Upper lobe of left lung (tissue), 6 donors: ENCODE measurements around the gene SDF2L1. TPM values are rescaled to one million over a fixed set of nuclear protein-coding genes. Genes with fewer than 3 reads are reported as not detected.

Experiments used
- ATAC-seq, 2 donors: fragments of 200-7000 bp; cut with Tn5 transposase; one replicate each; pipeline ENCODE4 v1.9.1; 2022; ENCODE audit warnings: mild to moderate bottlenecking in 2 of 2, moderate library complexity in 2 of 2; ENCODE audit not compliant: low FRiP score in 2 of 2
- DNase-seq, 2 donors: peaks; one replicate each; pipeline ENCODE4 v3.0.0-alpha.2; 2019 to 2020
- H3K27ac ChIP-seq, 4 donors: fragments of 200-600 bp; sonication (generic); one replicate each; pipeline ENCODE4 v1.5.1; 2016 to 2019
- H3K27me3 ChIP-seq, 4 donors: fragments of 200-600 bp; sonication (generic); one replicate each; pipeline ENCODE4 v1.5.1; 2017 to 2019
- H3K36me3 ChIP-seq, 4 donors: fragments of 200-600 bp; sonication (generic); one replicate each; pipeline ENCODE4 v1.5.1; 2016 to 2019
- H3K4me1 ChIP-seq, 4 donors: fragments of 200-600 bp; sonication (generic); one replicate each; pipeline ENCODE4 v1.5.1; 2018 to 2019
- H3K4me3 ChIP-seq, 4 donors: fragments of 200-600 bp; sonication (generic); one replicate each; pipeline ENCODE4 v1.5.1; 2017 to 2019; ENCODE audit warnings: mild to moderate bottlenecking in 2 of 4, moderate library complexity in 1 of 4
- H3K9me3 ChIP-seq, 4 donors: fragments of 200-600 bp; sonication (generic); one replicate each; pipeline ENCODE4 v1.5.1; 2018 to 2019
- CTCF ChIP-seq, 6 experiments: fragments of 450-650 bp in 4 of 6; fragments of 200-600 bp in 2 of 6; sonication (generic) in 2 of 6; IDR thresholded peaks; one replicate each; pipeline ENCODE4 v1.5.1; 2016 to 2019; ENCODE audit warnings: antibody characterized with exemption in 6 of 6
- EP300 ChIP-seq, 4 donors: sonication (generic); formaldehyde crosslinking; IDR thresholded peaks; one replicate each; pipeline ENCODE4 v1.5.1; 2017; ENCODE audit warnings: antibody characterized with exemption in 4 of 4, control low read depth in 2 of 4
- POLR2A ChIP-seq, 4 donors: fragments of 450-650 bp; IDR thresholded peaks; one replicate each; pipeline ENCODE4 v1.5.1; 2016 to 2017; ENCODE audit warnings: antibody characterized with exemption in 4 of 4, mild to moderate bottlenecking in 2 of 4
- POLR2AphosphoS5 ChIP-seq, 2 donors: sonication (generic); formaldehyde crosslinking; IDR thresholded peaks; one replicate each; pipeline ENCODE4 v1.5.1; 2017; ENCODE audit warnings: antibody characterized with exemption in 2 of 2
- WGBS, 2 donors: methylation state at CpG; one replicate each; pipeline ENCODE4 v1.1.5; 2017 to 2018; 5-methylcytosine and 5-hydroxymethylcytosine counted together
- total RNA-seq, 6 donors: library from RNA; depleted of rRNA in 4 of 6; stranded (reverse); fragments of >200 nt in 4 of 6; gene quantifications; one replicate each; pipeline versions ENCODE4 v1.1.0 to v1.2.1, GENCODE V29; 2016 to 2021
- donor health status: DM: no; HTN: no; CAD: no; lungs with moderate emphysema.
- donor health status: DM: no; HTN: yes; CAD: no; lungs with severe emphysema.

Gene SDF2L1
- total RNA-seq, 6 donors from 2014 or later, result 3.1 to 73.1 (median 38.9) TPM

- TF ChIP-seq CTCF (IDR thresholded peaks at IDR 0.05) (no peak), EP300 (IDR thresholded peaks at IDR 0.05) (no peak)
- H3K36me3 ChIP-seq, result peaks cover 30 to 90% (median 78%) of the 10 kb centered on the region in 4 donors
- no peak overlapping the region for H3K4me3 ChIP-seq
- H3K4me1 ChIP-seq, result no peaks in the 10 kb centered on the region
- ATAC-seq (no peak), DNase-seq (no peak)
- no peak overlapping the region for H3K27ac ChIP-seq
- no peaks in the 10 kb centered on the region for H3K9me3 ChIP-seq
- 89 to 93% methylated on average over 18 to 19 of the region's 19 CpGs for WGBS, 2 donors
- H3K27me3 ChIP-seq, result no peaks in the 10 kb centered on the region
Observed at GRCh38 chr22:21684492-21685163, 42.5 kb downstream of the SDF2L1 start.

GRCh38 chr22:21685164-21685513 is 43.0 kb downstream of the SDF2L1 start:
- H3K36me3 ChIP-seq, result peaks cover 30 to 91% (median 80%) of the 10 kb centered on the region in 4 donors
- no peak overlapping the region for H3K4me3 ChIP-seq
- DNase-seq (no peak), ATAC-seq (no peak)
- 83 to 92% methylated on average over 8 of the region's 8 CpGs for WGBS, 2 donors
- H3K27me3 ChIP-seq, result no peaks in the 10 kb centered on the region
- H3K4me1 ChIP-seq, result no peaks in the 10 kb centered on the region
- no peaks in the 10 kb centered on the region for H3K9me3 ChIP-seq
- TF ChIP-seq EP300 (IDR thresholded peaks at IDR 0.05), result no peak
- TF ChIP-seq CTCF (IDR thresholded peaks at IDR 0.05), result no peak
- TF ChIP-seq POLR2AphosphoS5 (IDR thresholded peaks at IDR 0.05), result no peak
- TF ChIP-seq POLR2A (IDR thresholded peaks at IDR 0.05), result no peak
- no peak overlapping the region for H3K27ac ChIP-seq

GRCh38 chr22:21686193-21686608 is 44.1 kb downstream of the SDF2L1 start:
- no peaks in the 10 kb centered on the region for H3K9me3 ChIP-seq
- 92 to 93% methylated on average over 8 of the region's 8 CpGs for WGBS, 2 donors
- no peak overlapping the region for H3K4me3 ChIP-seq
- DNase-seq (no peak), ATAC-seq (no peak)
- no peaks in the 10 kb centered on the region for H3K4me1 ChIP-seq
- H3K36me3 ChIP-seq, result peaks cover 26 to 93% (median 79%) of the 10 kb centered on the region in 4 donors
- TF ChIP-seq CTCF (IDR thresholded peaks at IDR 0.05) (no peak), POLR2AphosphoS5 (IDR thresholded peaks at IDR 0.05) (no peak), EP300 (IDR thresholded peaks at IDR 0.05) (no peak), POLR2A (IDR thresholded peaks at IDR 0.05) (no peak)
- H3K27me3 ChIP-seq, result no peaks in the 10 kb centered on the region
- no peak overlapping the region for H3K27ac ChIP-seq

- Histone ChIP-seq H3K27me3 (no peaks in the 10 kb centered on the region), H3K9me3 (no peaks in the 10 kb centered on the region), H3K4me3 (no peak overlapping the region), H3K36me3 (peaks cover 22 to 93% (median 80%) of the 10 kb centered on the region in 4 donors), H3K27ac (no peak overlapping the region), H3K4me1 (no peaks in the 10 kb centered on the region)
- WGBS, 2 donors, result 95 to 100% methylated on average over 1 to 14 of the region's 23 CpGs
- DNase-seq, result peak in 1 of 2 donors; percentile 67
- TF ChIP-seq POLR2A (IDR thresholded peaks at IDR 0.05) (no peak), POLR2AphosphoS5 (IDR thresholded peaks at IDR 0.05) (no peak), EP300 (IDR thresholded peaks at IDR 0.05) (no peak), CTCF (IDR thresholded peaks at IDR 0.05) (no peak)
- no peak for ATAC-seq
Observed at GRCh38 chr22:21686634-21687393, 44.7 kb downstream of the SDF2L1 start.
